GM12875 (cell line): ENCODE data around the gene ITGA3.

Experiments
- H3K4me3 ChIP-seq: one replicate; pipeline ENCODE4 v1.5.1; 2011; ENCODE audit warnings: low read depth, low read length, control low read depth
- CTCF ChIP-seq: IDR thresholded peaks from 2 replicates; pipeline ENCODE4 v1.5.1; 2011; ENCODE audit warnings: low read depth, mild to moderate bottlenecking, control low read depth, inconsistent platforms, low read length, moderate library complexity, borderline replicate concordance; ENCODE audit not compliant: insufficient read depth

The ITGA3 gene

GRCh38 chr17:50109785-50110184, 53.9 kb downstream of the ITGA3 start:
- no peak for TF ChIP-seq CTCF
- H3K4me3 ChIP-seq, result no peak overlapping the region

- H3K4me3 ChIP-seq, result no peak overlapping the region
- TF ChIP-seq CTCF, result no peak
Measured at GRCh38 chr17:50110591-50111349, 54.9 kb downstream of the ITGA3 start.

- no peak for TF ChIP-seq CTCF
- H3K4me3 ChIP-seq, result no peak overlapping the region
Measured at GRCh38 chr17:50111673-50112655, 56.1 kb downstream of the ITGA3 start.

GRCh38 chr17:50112694-50113093, 56.8 kb downstream of the ITGA3 start:
- TF ChIP-seq CTCF, result no peak
- no peak overlapping the region for H3K4me3 ChIP-seq

GRCh38 chr17:50113624-50114320, 57.9 kb downstream of the ITGA3 start:
- TF ChIP-seq CTCF, result no peak
- no peak overlapping the region for H3K4me3 ChIP-seq

GRCh38 chr17:50114401-50114800, 58.5 kb downstream of the ITGA3 start:
- no peak overlapping the region for H3K4me3 ChIP-seq
- TF ChIP-seq CTCF, result no peak
